ENCODE measurements around the gene KCNIP3.

- no peak for TF ChIP-seq CTCF (conservative IDR thresholded peaks at IDR 0.05)
- no peak for TF ChIP-seq ZFX (IDR thresholded peaks at IDR 0.05)
Measured at GRCh38 chr2:95307878-95308277, 10.7 kb downstream of the KCNIP3 start.

Data from C4-2B (cell line).